Liver (tissue), 3 donors: ENCODE data around the gene EML4.

Experiments
- GABPA ChIP-seq, 2 donors: IDR thresholded peaks in 1 of 2; conservative IDR thresholded peaks in 1 of 2; 2 replicates each; pipeline ENCODE4 v1.6.1; 2016; ENCODE audit warnings: antibody characterized with exemption in 2 of 2, mild to moderate bottlenecking in 1 of 2, moderate library complexity in 1 of 2
- TF ChIP-seq, protein P1 (sequence below): IDR thresholded peaks from 2 replicates; pipeline ENCODE4 v1.6.1; 2016; ENCODE audit warnings: antibody characterized with exemption
- TF ChIP-seq, protein P2 (sequence below): fragments of 150-350 bp; IDR thresholded peaks from 2 replicates; pipeline ENCODE4 v1.5.1; 2017; ENCODE audit warnings: improper control_type of control experiment, low read depth, low read length; ENCODE audit not compliant: missing input control
- donor health status: healthy.
- donor health status: healthy.

DNA sequence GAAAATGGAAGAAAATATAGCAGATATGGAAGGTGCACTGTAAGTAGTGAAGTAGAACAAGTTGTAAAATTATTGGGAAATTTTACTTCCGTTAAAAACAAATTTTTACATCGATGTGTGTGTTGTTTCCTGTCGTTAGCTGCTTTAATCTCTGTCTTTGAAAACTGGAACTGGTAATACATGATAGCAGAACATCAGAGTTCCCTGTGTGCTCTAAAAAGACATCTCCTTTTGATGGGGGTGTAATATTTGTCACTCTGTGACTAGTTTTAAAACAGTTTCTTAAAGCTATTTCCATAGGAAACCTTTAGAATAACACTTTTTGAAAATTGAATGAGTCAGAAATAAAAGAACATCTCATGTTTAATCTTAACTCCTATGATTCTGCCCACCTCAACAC is 148.3 kb downstream of the EML4 start:
- TF ChIP-seq, protein P1, sequence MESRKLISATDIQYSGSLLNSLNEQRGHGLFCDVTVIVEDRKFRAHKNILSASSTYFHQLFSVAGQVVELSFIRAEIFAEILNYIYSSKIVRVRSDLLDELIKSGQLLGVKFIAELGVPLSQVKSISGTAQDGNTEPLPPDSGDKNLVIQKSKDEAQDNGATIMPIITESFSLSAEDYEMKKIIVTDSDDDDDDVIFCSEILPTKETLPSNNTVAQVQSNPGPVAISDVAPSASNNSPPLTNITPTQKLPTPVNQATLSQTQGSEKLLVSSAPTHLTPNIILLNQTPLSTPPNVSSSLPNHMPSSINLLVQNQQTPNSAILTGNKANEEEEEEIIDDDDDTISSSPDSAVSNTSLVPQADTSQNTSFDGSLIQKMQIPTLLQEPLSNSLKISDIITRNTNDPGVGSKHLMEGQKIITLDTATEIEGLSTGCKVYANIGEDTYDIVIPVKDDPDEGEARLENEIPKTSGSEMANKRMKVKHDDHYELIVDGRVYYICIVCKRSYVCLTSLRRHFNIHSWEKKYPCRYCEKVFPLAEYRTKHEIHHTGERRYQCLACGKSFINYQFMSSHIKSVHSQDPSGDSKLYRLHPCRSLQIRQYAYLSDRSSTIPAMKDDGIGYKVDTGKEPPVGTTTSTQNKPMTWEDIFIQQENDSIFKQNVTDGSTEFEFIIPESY: no peak
- TF ChIP-seq, protein P2, sequence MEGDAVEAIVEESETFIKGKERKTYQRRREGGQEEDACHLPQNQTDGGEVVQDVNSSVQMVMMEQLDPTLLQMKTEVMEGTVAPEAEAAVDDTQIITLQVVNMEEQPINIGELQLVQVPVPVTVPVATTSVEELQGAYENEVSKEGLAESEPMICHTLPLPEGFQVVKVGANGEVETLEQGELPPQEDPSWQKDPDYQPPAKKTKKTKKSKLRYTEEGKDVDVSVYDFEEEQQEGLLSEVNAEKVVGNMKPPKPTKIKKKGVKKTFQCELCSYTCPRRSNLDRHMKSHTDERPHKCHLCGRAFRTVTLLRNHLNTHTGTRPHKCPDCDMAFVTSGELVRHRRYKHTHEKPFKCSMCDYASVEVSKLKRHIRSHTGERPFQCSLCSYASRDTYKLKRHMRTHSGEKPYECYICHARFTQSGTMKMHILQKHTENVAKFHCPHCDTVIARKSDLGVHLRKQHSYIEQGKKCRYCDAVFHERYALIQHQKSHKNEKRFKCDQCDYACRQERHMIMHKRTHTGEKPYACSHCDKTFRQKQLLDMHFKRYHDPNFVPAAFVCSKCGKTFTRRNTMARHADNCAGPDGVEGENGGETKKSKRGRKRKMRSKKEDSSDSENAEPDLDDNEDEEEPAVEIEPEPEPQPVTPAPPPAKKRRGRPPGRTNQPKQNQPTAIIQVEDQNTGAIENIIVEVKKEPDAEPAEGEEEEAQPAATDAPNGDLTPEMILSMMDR: no peak
- TF ChIP-seq GABPA (IDR thresholded peaks at IDR 0.05 in 1 of 2, conservative IDR thresholded peaks at IDR 0.05 in 1 of 2): no peak
